OCI-LY1 (cell line): ENCODE measurements around the gene TLCD4.

Experiments
- CTCF ChIP-seq: fragments of 200-600 bp; sonication (generic), shearing (Covaris generic); IDR thresholded peaks from 2 replicates; pipeline ENCODE4 v1.5.1; 2017; ENCODE audit warnings: mild to moderate bottlenecking, antibody characterized with exemption, low read length, moderate library complexity, mixed read lengths
- EZH2 ChIP-seq: fragments of 200-600 bp; sonication (generic), shearing (Covaris generic); IDR thresholded peaks from 2 replicates; pipeline ENCODE4 v1.8.0; 2017; ENCODE audit warnings: borderline replicate concordance, mixed run types, mild to moderate bottlenecking, antibody characterized with exemption, low read length, moderate library complexity, mixed read lengths

DNA sequence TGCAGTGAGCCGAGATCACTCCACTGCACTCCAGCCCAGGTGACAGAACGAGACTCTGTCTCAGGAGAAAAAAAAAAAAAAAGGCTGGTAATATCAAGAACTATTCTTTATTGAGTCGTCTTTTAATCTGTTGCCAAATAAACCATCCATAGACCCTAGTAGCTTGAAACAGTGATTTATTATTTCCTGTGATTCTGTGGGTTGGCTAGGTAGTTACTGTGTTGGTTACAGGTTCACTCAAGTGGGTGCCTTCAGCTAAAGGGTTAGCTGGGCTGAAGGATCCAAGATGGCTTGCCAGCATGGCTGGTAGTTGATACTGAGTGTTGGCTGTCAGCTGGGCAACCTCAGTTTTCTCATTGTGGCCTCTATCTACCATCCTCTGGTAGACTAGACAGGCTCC lies 9.2 kb downstream of the TLCD4 start:
- TF ChIP-seq EZH2 (no peak), CTCF (no peak)
